GM21528 (cell line): ENCODE results near the gene PRRT4.

Source experiments
- ATAC-seq: cut with Tn5 transposase; IDR thresholded peaks from one replicate; pipeline ENCODE4 v1.9.1; 2021; ENCODE audit warnings: mild to moderate bottlenecking, moderate library complexity; ENCODE audit not compliant: unreplicated experiment, low FRiP score

PRRT4 gene

DNA sequence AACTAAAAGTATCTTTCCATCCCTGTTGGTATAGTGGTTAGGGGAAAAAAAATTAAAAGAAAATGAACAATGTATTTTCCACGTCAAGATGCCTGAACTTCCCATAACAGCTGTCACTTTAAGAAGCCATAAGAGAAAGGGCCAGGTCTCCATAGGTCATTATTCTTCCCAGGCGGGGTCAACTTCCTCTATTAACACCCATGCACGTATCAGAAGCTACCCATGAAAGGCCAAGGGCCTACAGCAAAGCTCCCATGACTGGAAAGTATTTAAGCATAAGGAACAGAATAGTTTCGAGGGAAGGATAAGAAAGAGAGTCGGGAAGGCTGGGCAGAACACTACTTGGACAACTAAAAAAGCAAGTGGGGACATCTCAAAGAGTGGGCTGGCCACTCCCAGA lies 57.8 kb downstream of the PRRT4 start:
- ATAC-seq = no peak

DNA sequence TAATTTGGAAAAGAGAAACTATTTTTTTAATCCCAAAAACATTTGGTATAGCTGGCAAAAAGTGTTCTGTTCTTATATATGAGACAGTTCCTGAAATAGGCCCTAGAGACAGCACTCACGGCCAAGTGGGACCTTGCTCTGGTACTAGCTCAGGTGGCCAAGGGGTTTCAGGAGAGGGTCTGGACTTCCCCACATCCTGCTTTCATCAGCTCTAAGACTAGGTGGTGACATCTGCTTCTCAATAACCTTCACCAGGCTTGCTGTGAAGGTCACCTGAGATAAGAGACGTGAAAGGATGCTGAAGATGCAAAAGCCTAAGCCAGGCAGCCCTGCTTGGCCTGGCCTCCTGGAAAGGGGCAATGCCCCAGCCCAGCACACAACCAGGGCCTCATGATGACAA lies 58.4 kb downstream of the PRRT4 start:
- no peak for ATAC-seq

DNA sequence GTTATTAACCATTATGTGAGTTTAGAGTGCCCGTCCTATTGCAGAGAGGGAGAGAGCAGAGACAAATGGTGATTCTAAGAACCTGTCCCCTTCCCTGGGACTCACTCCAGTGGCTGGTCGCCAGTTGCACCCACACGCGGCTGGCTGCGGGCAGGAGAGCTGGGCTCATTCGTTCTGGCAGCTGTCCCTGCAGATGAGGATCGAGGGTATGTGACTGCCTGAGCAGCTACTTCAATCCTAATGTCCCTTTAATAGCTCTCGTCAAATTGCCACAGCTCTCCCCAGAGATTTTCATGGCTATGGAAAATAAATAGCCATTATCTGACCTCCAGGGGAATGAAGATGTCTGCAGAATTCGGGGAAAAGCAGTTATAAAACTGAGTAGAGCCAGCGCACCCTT lies 59.4 kb downstream of the PRRT4 start:
- ATAC-seq = no peak
